ENCODE results near the gene TPD52L3. TPM values are rescaled to one million over a fixed set of nuclear protein-coding genes. Genes with fewer than 3 reads are reported as not detected.

The TPD52L3 gene
- total RNA-seq: not detected in 2 replicates

- no peak for DNase-seq (ENCODE audit: low read depth in 2 of 2)
These were observed at the start of gene TPD52L3 for GRCh38 chr9:6328103-6328502. Gene TPD52L3, plus strand, starts transcription at chr9:6328375. Its CDS starts 221 bp downstream, at chr9:6328596.

- no peak for DNase-seq (ENCODE audit: low read depth in 2 of 2)
These were observed 26.3 kb upstream of the TPD52L3 start for GRCh38 chr9:6301858-6302257.

GRCh38 chr9:6302417-6302816 lies 25.8 kb upstream of the TPD52L3 start:
- peak in 1 of 2 donors; percentile 16 for DNase-seq (ENCODE audit: low read depth in 2 of 2)

GRCh38 chr9:6304232-6304631 lies 23.9 kb upstream of the TPD52L3 start:
- no peak for DNase-seq (ENCODE audit: low read depth in 2 of 2)

- peak; percentile 58 to 61 for DNase-seq (ENCODE audit: low read depth in 2 of 2)
These were observed 22.1 kb upstream of the TPD52L3 start for GRCh38 chr9:6305954-6306563.

- DNase-seq (ENCODE audit: low read depth in 2 of 2): no peak
These were observed 20.6 kb upstream of the TPD52L3 start for GRCh38 chr9:6307551-6308096.

- peak in 1 of 2 donors; percentile 45 for DNase-seq (ENCODE audit: low read depth in 2 of 2)
These were observed 2.9 kb downstream of the TPD52L3 start for GRCh38 chr9:6330958-6331634.

GRCh38 chr9:6334305-6334704 lies 6.1 kb downstream of the TPD52L3 start:
- no peak for DNase-seq (ENCODE audit: low read depth in 2 of 2)

- DNase-seq (ENCODE audit: low read depth in 2 of 2): no peak
These were observed 20.6 kb downstream of the TPD52L3 start for GRCh38 chr9:6348766-6349165.

- DNase-seq (ENCODE audit: low read depth in 2 of 2): no peak
These were observed 23.6 kb downstream of the TPD52L3 start for GRCh38 chr9:6351737-6352136.

GRCh38 chr9:6354072-6354686 lies 26.0 kb downstream of the TPD52L3 start:
- peak; percentile 54 to 75 for DNase-seq (ENCODE audit: low read depth in 2 of 2)

GRCh38 chr9:6355728-6356127 lies 27.6 kb downstream of the TPD52L3 start:
- DNase-seq (ENCODE audit: low read depth in 2 of 2): peak in 1 of 2 donors; percentile 38

- no peak for DNase-seq (ENCODE audit: low read depth in 2 of 2)
These were observed 28.3 kb downstream of the TPD52L3 start for GRCh38 chr9:6356441-6356840.

- no peak for DNase-seq (ENCODE audit: low read depth in 2 of 2)
These were observed 28.7 kb downstream of the TPD52L3 start for GRCh38 chr9:6356904-6357303.

- no peak for DNase-seq (ENCODE audit: low read depth in 2 of 2)
These were observed 39.1 kb downstream of the TPD52L3 start for GRCh38 chr9:6367128-6367890.

GRCh38 chr9:6368831-6369230 lies 40.7 kb downstream of the TPD52L3 start:
- DNase-seq (ENCODE audit: low read depth in 2 of 2): no peak

Other genes with a start within 250 kb of the TPD52L3 start
- gene IL33, start 112.6 kb upstream of the TPD52L3 start, total RNA-seq: 2.8 and 9.9 TPM in 2 replicates
- 59.8 and 66.1 TPM in 2 replicates for gene UHRF2, start 84.8 kb downstream of the TPD52L3 start, total RNA-seq